HepG2 (cell line): ENCODE results near the gene SNN. TPM values are rescaled to one million over a fixed set of nuclear protein-coding genes. Genes with fewer than 3 reads are reported as not detected.
A peak's percentile ranks its signal among the peaks of the same experiment; 100 is the strongest.

Experiments used
- ATAC-seq: fragments of 200-7000 bp; cut with Tn5 transposase; 3 replicates; pipeline ENCODE4 v1.9.1; 2020; ENCODE audit warnings: mild to moderate bottlenecking, moderate library complexity
- BruUV-seq: library from RNA; stranded (reverse); fragments of 400-500 nt; replicated peaks from 2 replicates; lab custom pipeline; 2021; lab: Mats Ljungman, UMichigan
- CTCF ChIA-PET: fragments of 300-600 bp; formaldehyde crosslinking; extraction: SDS; loops from one replicate; lab custom pipeline; 2021; ENCODE audit warnings: low total read pairs, inconsistent platforms, low intra/inter-chr PET ratio; lab: Yijun Ruan, JAX
- POLR2A ChIA-PET: fragments of 350-600 bp; sonication (Branson Sonifier 250); formaldehyde crosslinking; loops from one replicate; lab custom pipeline; 2020; ENCODE audit warnings: antibody characterized with exemption, inconsistent platforms; lab: Yijun Ruan, JAX
- DNase-seq: peaks from one replicate; pipeline ENCODE4 v3.0.0-alpha.2; 2015; ENCODE audit warnings: low spot score
- FAIRE-seq: peaks from 3 replicates; lab custom pipeline; 2011; peaks lifted over from hg19 to GRCh38; lab: Jason Lieb, UNC
- H2AFZ ChIP-seq: one replicate; pipeline ENCODE4 v1.6.1; 2011; ENCODE audit warnings: low read length, inconsistent platforms
- H3K27ac ChIP-seq: fragments of 300-600 bp; 3 replicates; pipeline ENCODE4 v1.8.0; 2011; ENCODE audit warnings: mixed run types, mild to moderate bottlenecking, mixed read lengths, low read length, inconsistent platforms; ENCODE audit not compliant: insufficient read depth; ENCODE audit errors: extremely low read length
- H3K27me3 ChIP-seq, 2 experiments: fragments of 200-600 bp in 1 of 2; 2 replicates in 1 of 2; 3 replicates in 1 of 2; pipeline versions ENCODE4 v1.6.0 to v1.8.0; 2011; ENCODE audit warnings: low read length in 2 of 2, mild to moderate bottlenecking in 2 of 2, moderate library complexity in 2 of 2, inconsistent platforms in 1 of 2; ENCODE audit not compliant: insufficient read depth in 2 of 2, control insufficient read depth in 1 of 2
- H3K36me3 ChIP-seq, 2 experiments: fragments of 200-600 bp in 1 of 2; replicated peaks in 1 of 2; 2 replicates in 1 of 2; 3 replicates in 1 of 2; pipeline versions ENCODE4 v1.5.1 to v1.8.0; 2011; ENCODE audit warnings: low read length in 2 of 2, inconsistent platforms in 1 of 2; ENCODE audit not compliant: insufficient read depth in 2 of 2, control insufficient read depth in 1 of 2
- H3K4me1 ChIP-seq: 2 replicates; pipeline ENCODE4 v1.5.1; 2012; ENCODE audit warnings: low read length, inconsistent platforms; ENCODE audit not compliant: insufficient read depth
- H3K4me2 ChIP-seq: 2 replicates; pipeline ENCODE4 v1.6.0; 2011; ENCODE audit warnings: low read depth, low read length, inconsistent platforms
- H3K4me3 ChIP-seq, 3 experiments: fragments of 200-600 bp in 1 of 3; sonication (generic), shearing (Covaris generic) in 1 of 3; replicated peaks in 1 of 3; 2 replicates each; pipeline ENCODE4 v1.5.1; 2011 to 2016; ENCODE audit warnings: low read length in 3 of 3, inconsistent platforms in 2 of 3, low read depth in 2 of 3, mild to moderate bottlenecking in 2 of 3, control low read depth in 1 of 3, mixed read lengths in 1 of 3; ENCODE audit not compliant: insufficient read depth in 1 of 3
- H3K79me2 ChIP-seq: one replicate; pipeline ENCODE4 v1.6.1; 2011; ENCODE audit warnings: low read length, inconsistent platforms; ENCODE audit not compliant: insufficient read depth
- H3K9ac ChIP-seq: 2 replicates; pipeline ENCODE4 v1.6.0; 2011; ENCODE audit warnings: mild to moderate bottlenecking, low read depth, low read length, inconsistent platforms; ENCODE audit not compliant: insufficient read depth
- H3K9me3 ChIP-seq: 2 replicates; pipeline ENCODE4 v1.5.1; 2012; ENCODE audit warnings: mild to moderate bottlenecking, low read length
- H4K20me1 ChIP-seq: 2 replicates; pipeline ENCODE4 v1.6.0; 2011; ENCODE audit warnings: inconsistent platforms, mild to moderate bottlenecking, low read length, moderate library complexity; ENCODE audit not compliant: insufficient read depth
- CAMTA2 ChIP-seq: sonication (generic); formaldehyde crosslinking; IDR thresholded peaks from 2 replicates; pipeline ENCODE4 v1.4.0; 2020; ENCODE audit warnings: mild to moderate bottlenecking, missing genetic modification reagents, borderline replicate concordance
- CEBPB ChIP-seq: IDR thresholded peaks from 2 replicates; pipeline ENCODE4 v1.6.1; 2011; ENCODE audit warnings: low read depth, low read length, improper control_type of control experiment, borderline replicate concordance
- CEBPG ChIP-seq: IDR thresholded peaks from 2 replicates; pipeline ENCODE4 v1.6.1; 2016
- GATAD2A ChIP-seq: IDR thresholded peaks from 2 replicates; pipeline ENCODE4 v1.6.1; 2016
- MATR3 ChIP-seq: sonication (generic); formaldehyde crosslinking; IDR thresholded peaks from 2 replicates; pipeline ENCODE4 v1.4.0; 2020; ENCODE audit warnings: missing genetic modification reagents
- NR2F1 ChIP-seq, 2 experiments: fragments of 450-650 bp in 1 of 2; formaldehyde crosslinking in 1 of 2; IDR thresholded peaks; 2 replicates each; pipeline versions ENCODE4 v1.5.0 to v1.6.1; 2016 to 2020; ENCODE audit warnings: mild to moderate bottlenecking in 1 of 2, missing compliant biosample characterization in 1 of 2, missing genetic modification reagents in 1 of 2, moderate library complexity in 1 of 2
- NR2F6 ChIP-seq, 2 experiments: IDR thresholded peaks; 2 replicates each; pipeline ENCODE4 v1.6.1; 2016; ENCODE audit warnings: antibody characterized with exemption in 1 of 2, mild to moderate bottlenecking in 1 of 2
- RARA ChIP-seq: IDR thresholded peaks from 2 replicates; pipeline ENCODE4 v1.6.1; 2016; ENCODE audit warnings: missing genetic modification reagents, missing compliant biosample characterization
- YEATS2 ChIP-seq: sonication (generic); formaldehyde crosslinking; IDR thresholded peaks from 2 replicates; pipeline ENCODE4 v1.4.0; 2020; ENCODE audit warnings: missing genetic modification reagents, borderline replicate concordance
- ZNF121 ChIP-seq: sonication (generic); formaldehyde crosslinking; IDR thresholded peaks from 2 replicates; pipeline ENCODE4 v1.5.0; 2020; ENCODE audit warnings: mild to moderate bottlenecking, missing genetic modification reagents
- ZNF142 ChIP-seq: sonication (generic); formaldehyde crosslinking; IDR thresholded peaks from 2 replicates; pipeline ENCODE4 v1.4.0; 2020; ENCODE audit warnings: missing genetic modification reagents
- ZNF33B ChIP-seq: sonication (generic); formaldehyde crosslinking; IDR thresholded peaks from 2 replicates; pipeline ENCODE4 v1.5.1; 2020; ENCODE audit warnings: mild to moderate bottlenecking, missing genetic modification reagents
- ZNF382 ChIP-seq: sonication (generic); formaldehyde crosslinking; IDR thresholded peaks from 2 replicates; pipeline ENCODE4 v1.5.0; 2020; ENCODE audit warnings: missing genetic modification reagents, mild to moderate bottlenecking, borderline replicate concordance
- ZNF530 ChIP-seq: sonication (generic); formaldehyde crosslinking; IDR thresholded peaks from 2 replicates; pipeline ENCODE4 v1.5.0; 2020; ENCODE audit warnings: low read depth, mild to moderate bottlenecking, missing genetic modification reagents
- ZNF768 ChIP-seq: sonication (generic); formaldehyde crosslinking; IDR thresholded peaks from 2 replicates; pipeline ENCODE4 v1.4.0; 2020; ENCODE audit warnings: missing genetic modification reagents
- WGBS: methylation state at CpG from one replicate; pipeline ENCODE4 v1.1.6; 2017; ENCODE audit warnings: low lambda C conversion rate; 5-methylcytosine and 5-hydroxymethylcytosine counted together
- in situ Hi-C: cut with HindIII; loops from 2 replicates; pipeline ENCODE4 v1.10.0; 2017; ENCODE audit warnings: low pct_unique_long_range_greater_than_20kb; ENCODE audit not compliant: extremely low pct_ligation_motif_present
- intact Hi-C: fragments of 100-400 bp; cut with micrococcal nuclease; formaldehyde crosslinking; loops from one replicate; pipeline ENCODE4 v1.10.0; 2022; ENCODE audit not compliant: unreplicated experiment
- polyA plus RNA-seq, 8 experiments: library from polyadenylated mRNA; depleted of rRNA in 3 of 8; stranded (reverse) in 7 of 8; unstranded in 1 of 8; fragments of >200 nt; fragmentation: Illumina TruSeq in 4 of 8; extraction: Trizol in 4 of 8; gene quantifications; 2 replicates each; pipeline versions ENCODE4 v1.2.1 to v1.2.3, GENCODE V29; 2011 to 2016; ENCODE audit warnings: low read depth in 4 of 8, missing spikeins in 1 of 8, mixed read lengths in 1 of 8; ENCODE audit not compliant: insufficient read depth in 1 of 8
- total RNA-seq, 5 experiments: library from RNA; depleted of rRNA; stranded (reverse); fragments of >200 nt; fragmentation: Illumina TruSeq; extraction: Trizol; gene quantifications; 2 replicates each; pipeline ENCODE4 v1.2.3, GENCODE V29; 2016; ENCODE audit warnings: low read depth in 1 of 5
- TF ChIP-seq, protein P1 (sequence below): sonication (generic); formaldehyde crosslinking; IDR thresholded peaks from 2 replicates; pipeline ENCODE4 v1.5.0; 2020; ENCODE audit warnings: mild to moderate bottlenecking, missing genetic modification reagents

Gene SNN
- total and polyA plus RNA-seq, 2 of the 13 experiments (the other 11 are each of a cell fraction or from before 2014, with no cell fraction given): 5.2 to 8.4 TPM

DNA sequence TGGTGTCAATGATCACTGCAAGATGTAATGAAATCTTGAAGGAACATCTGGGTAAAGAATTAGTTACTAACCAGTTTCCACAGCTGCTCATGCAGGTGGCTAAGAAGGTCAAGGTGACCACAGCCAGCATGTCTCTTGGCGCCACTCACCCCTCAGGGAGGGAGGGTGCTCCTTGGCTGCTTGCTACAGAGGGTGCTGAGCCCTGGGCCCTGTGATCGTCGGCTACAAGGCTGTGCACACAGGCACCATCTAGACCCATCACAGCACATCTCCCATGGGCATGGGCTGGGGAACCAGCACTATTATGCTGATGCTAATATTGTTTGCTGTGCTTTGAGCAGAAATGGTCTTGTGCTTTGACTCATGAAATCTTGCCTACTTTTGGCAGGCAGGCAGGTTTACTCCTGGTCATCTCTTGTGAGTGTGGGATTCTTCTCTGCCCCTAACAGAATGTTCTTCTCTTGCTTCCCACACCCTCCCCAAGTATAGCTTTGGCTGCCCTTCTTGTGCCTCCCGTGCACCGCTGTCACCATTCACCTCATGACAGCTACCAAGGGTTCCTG is 38.0 kb downstream of the SNN start (continued):
- TF ChIP-seq ZNF142 (no peak), ZNF768 (CRISPR knock-in tag) (peak; percentile 16; the same call in 1 of the 2 replicates), MATR3 (no peak), ZNF33B (0 out of 2 replicates have a peak, but pooled peaks have one; percentile 47), YEATS2 (no peak)

- peak; percentile 29 for DNase-seq
- H3K27ac ChIP-seq: no peak overlapping the region
- POLR2A ChIA-PET: interaction anchor here (0.9 to 1.9 kb wide), 2 partner anchors 35 to 90 kb away, joined by 3 to 13 read pairs; partner anchors contain the start of gene TXNDC11
- H3K9me3 ChIP-seq: no peaks in the 10 kb centered on the region
- no peak for ATAC-seq
- H3K4me1 ChIP-seq: peaks cover 12% of the 10 kb centered on the region
- 0 out of 2 replicates have a peak, but pooled peaks cover 7% of the 10 kb centered on the region for H4K20me1 ChIP-seq
- no peaks in the 10 kb centered on the region for H3K27me3 ChIP-seq
- in situ Hi-C loops (no loop called here), intact Hi-C loops (no loop called here)
- peak; percentile 67 for FAIRE-seq
- no peak overlapping the region for H2AFZ ChIP-seq
- H3K4me3 ChIP-seq: no peak overlapping the region
- no TSS peak for BruUV-seq
- no peak overlapping the region for H3K4me2 ChIP-seq
- CTCF ChIA-PET: no interaction called here
- 88% methylated on average over 4 of the region's 4 CpGs for WGBS
- no peak overlapping the region for H3K9ac ChIP-seq
- peaks cover 20 to 67% of the 10 kb centered on the region in 2 experiments for H3K36me3 ChIP-seq
- peaks cover 23% of the 10 kb centered on the region for H3K79me2 ChIP-seq
- TF ChIP-seq NR2F1 (CRISPR knock-in tag; IDR thresholded peaks at IDR 0.05): peak; percentile 67
- TF ChIP-seq RARA: peak; percentile 62
- TF ChIP-seq ZNF530 (CRISPR knock-in tag): no peak
- 0 out of 2 replicates have a peak, but pooled peaks have one; percentile 30 for TF ChIP-seq CAMTA2 (CRISPR knock-in tag)
- TF ChIP-seq CEBPB: peak; percentile 35; the same call in 1 of the 2 replicates
- TF ChIP-seq ZNF382 (CRISPR knock-in tag): no peak
- peak; percentile 31; the same call in 1 of the 2 replicates for TF ChIP-seq CEBPG
- TF ChIP-seq, protein P1, sequence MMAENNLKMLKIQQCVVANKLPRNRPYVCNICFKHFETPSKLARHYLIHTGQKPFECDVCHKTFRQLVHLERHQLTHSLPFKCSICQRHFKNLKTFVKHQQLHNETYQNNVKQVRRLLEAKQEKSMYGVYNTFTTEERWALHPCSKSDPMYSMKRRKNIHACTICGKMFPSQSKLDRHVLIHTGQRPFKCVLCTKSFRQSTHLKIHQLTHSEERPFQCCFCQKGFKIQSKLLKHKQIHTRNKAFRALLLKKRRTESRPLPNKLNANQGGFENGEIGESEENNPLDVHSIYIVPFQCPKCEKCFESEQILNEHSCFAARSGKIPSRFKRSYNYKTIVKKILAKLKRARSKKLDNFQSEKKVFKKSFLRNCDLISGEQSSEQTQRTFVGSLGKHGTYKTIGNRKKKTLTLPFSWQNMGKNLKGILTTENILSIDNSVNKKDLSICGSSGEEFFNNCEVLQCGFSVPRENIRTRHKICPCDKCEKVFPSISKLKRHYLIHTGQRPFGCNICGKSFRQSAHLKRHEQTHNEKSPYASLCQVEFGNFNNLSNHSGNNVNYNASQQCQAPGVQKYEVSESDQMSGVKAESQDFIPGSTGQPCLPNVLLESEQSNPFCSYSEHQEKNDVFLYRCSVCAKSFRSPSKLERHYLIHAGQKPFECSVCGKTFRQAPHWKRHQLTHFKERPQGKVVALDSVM (CRISPR knock-in tag): peak; percentile 93
- TF ChIP-seq ZNF121 (CRISPR knock-in tag): peak; percentile 94
- peak; percentile 58 for TF ChIP-seq GATAD2A (CRISPR knock-in tag)
- peak; percentile 44; the same call in 1 of the 2 replicates for TF ChIP-seq NR2F6 (IDR thresholded peaks at IDR 0.05)
- peak; percentile 81 for TF ChIP-seq NR2F6 (CRISPR knock-in tag; IDR thresholded peaks at IDR 0.05)
Observed at GRCh38 chr16:11707679-11708197, 39.5 kb downstream of the SNN start.
